PC-9 (cell line): ENCODE measurements around the gene BOD1. TPM values are rescaled to one million over a fixed set of nuclear protein-coding genes. Genes with fewer than 3 reads are reported as not detected.
A peak's percentile ranks its signal among the peaks of the same experiment; 100 is the strongest.

Experiments
- BruUV-seq: library from RNA; stranded (reverse); fragments of 400-500 nt; replicated peaks from 2 replicates; lab custom pipeline; 2021; lab: Mats Ljungman, UMichigan
- CTCF ChIA-PET: fragments of 300-600 bp; sonication (Branson Sonifier 250); formaldehyde crosslinking; loops from one replicate; lab custom pipeline; 2022; ENCODE audit warnings: antibody characterized with exemption; lab: Charles Lee
- POLR2A ChIA-PET: fragments of 300-600 bp; sonication (Branson Sonifier 250); formaldehyde crosslinking; loops from one replicate; lab custom pipeline; 2022; ENCODE audit warnings: antibody characterized with exemption; ENCODE audit not compliant: unreplicated experiment; lab: Charles Lee
- DNase-seq, 2 experiments: peaks; one replicate each; pipeline versions ENCODE4 v3.0.0 to v3.0.0-alpha.2; 2015 to 2022; ENCODE audit warnings: mixed read lengths in 1 of 2
- H2AFZ ChIP-seq: fragments of 200-600 bp; sonication (generic); 2 replicates; pipeline ENCODE4 v1.8.1; 2017; ENCODE audit warnings: antibody characterized with exemption
- H3F3A ChIP-seq: fragments of 200-600 bp; sonication (generic); 2 replicates; pipeline ENCODE4 v1.8.1; 2017; ENCODE audit warnings: antibody characterized with exemption, mild to moderate bottlenecking, low read depth; ENCODE audit not compliant: insufficient read depth
- H3K27ac ChIP-seq: fragments of 200-600 bp; sonication (generic); 2 replicates; pipeline ENCODE4 v1.6.1; 2016; ENCODE audit warnings: mixed run types
- H3K27me3 ChIP-seq: fragments of 200-600 bp; sonication (generic); 2 replicates; pipeline ENCODE4 v1.6.1; 2016; ENCODE audit warnings: low read depth, mixed run types; ENCODE audit not compliant: insufficient read depth
- H3K36me3 ChIP-seq: fragments of 200-600 bp; sonication (generic); 2 replicates; pipeline ENCODE4 v1.6.1; 2016; ENCODE audit warnings: low read depth, mixed run types
- H3K4me1 ChIP-seq: fragments of 200-600 bp; sonication (generic); replicated peaks from 2 replicates; pipeline ENCODE4 v1.6.1; 2016; ENCODE audit warnings: mixed run types; ENCODE audit not compliant: insufficient read depth
- H3K4me2 ChIP-seq: fragments of 200-600 bp; sonication (generic); 2 replicates; pipeline ENCODE4 v1.6.1; 2017; ENCODE audit warnings: mixed run types
- H3K4me3 ChIP-seq: fragments of 200-600 bp; sonication (generic); 2 replicates; pipeline ENCODE4 v1.6.1; 2016; ENCODE audit warnings: mixed run types
- H3K79me2 ChIP-seq: fragments of 200-600 bp; sonication (generic); 2 replicates; pipeline ENCODE4 v1.6.1; 2017; ENCODE audit warnings: low read depth, mixed run types
- H3K9me2 ChIP-seq: fragments of 200-600 bp; sonication (generic); 2 replicates; pipeline ENCODE4 v1.8.1; 2017; ENCODE audit warnings: mild to moderate bottlenecking; ENCODE audit not compliant: insufficient read depth
- H3K9me3 ChIP-seq: fragments of 200-600 bp; sonication (generic); 2 replicates; pipeline ENCODE4 v1.8.1; 2016; ENCODE audit warnings: low read depth; ENCODE audit not compliant: insufficient read depth
- H4K20me1 ChIP-seq: fragments of 200-600 bp; sonication (generic); 2 replicates; pipeline ENCODE4 v1.8.1; 2017; ENCODE audit not compliant: insufficient read depth
- EZH2 ChIP-seq: fragments of 200-600 bp; sonication (generic); IDR thresholded peaks from 2 replicates; pipeline ENCODE4 v1.8.0; 2017; ENCODE audit warnings: antibody characterized with exemption, low read depth
- intact Hi-C: fragments of 100-400 bp; cut with micrococcal nuclease; formaldehyde crosslinking; loops from one replicate; pipeline ENCODE4 v1.10.0; 2022; ENCODE audit not compliant: unreplicated experiment
- total RNA-seq: library from RNA; stranded (reverse); gene quantifications from 2 replicates; pipeline ENCODE4 v1.2.3, GENCODE V29; 2021
- TF ChIP-seq, protein P1 (sequence below): fragments of 200-600 bp; sonication (generic); conservative IDR thresholded peaks from 2 replicates; pipeline ENCODE4 v1.6.1; 2017; ENCODE audit warnings: mixed run types, antibody characterized with exemption, mild to moderate bottlenecking, moderate library complexity

Gene BOD1
- total RNA-seq, 1 experiment from 2014 or later: 73.2 TPM

DNA sequence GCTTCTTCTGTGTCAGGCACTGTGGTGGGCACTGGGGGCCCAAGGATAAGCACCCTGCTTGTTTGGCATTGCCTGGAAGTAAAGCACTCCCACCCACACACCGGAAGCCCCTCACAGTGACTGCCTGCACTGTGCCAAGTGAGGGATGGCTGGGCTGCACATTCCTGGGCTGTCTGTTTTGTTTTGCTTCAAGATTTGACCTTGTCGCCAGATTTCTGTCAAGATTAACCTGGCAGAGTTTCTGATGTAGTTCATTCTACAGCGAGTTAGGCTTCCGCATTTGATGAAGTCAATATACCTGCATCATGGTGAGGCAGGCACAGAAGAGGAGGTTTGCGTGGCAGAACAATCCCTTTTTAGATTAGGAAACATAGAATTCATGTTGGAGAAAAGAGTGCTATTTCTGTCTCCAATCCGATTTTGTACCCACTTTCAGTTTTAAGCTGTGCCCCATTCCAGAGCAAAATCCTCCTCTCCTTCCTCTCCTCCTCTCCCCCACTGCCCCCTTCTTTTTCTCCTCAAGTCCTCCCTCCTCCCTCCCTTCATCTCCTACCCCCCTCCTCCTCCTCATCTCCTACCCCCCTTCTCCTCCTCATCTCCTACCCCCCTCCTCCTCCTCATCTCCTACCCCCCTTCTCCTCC is 14.4 kb upstream of the BOD1 start:
- no peaks in the 10 kb centered on the region for H3K79me2 ChIP-seq
- intact Hi-C loops: no loop called here
- no peaks in the 10 kb centered on the region for H4K20me1 ChIP-seq
- DNase-seq: no peak
- H3K27me3 ChIP-seq: no peaks in the 10 kb centered on the region
- no TSS peak for BruUV-seq
- no peaks in the 10 kb centered on the region for H3F3A ChIP-seq
- H3K4me3 ChIP-seq: no peak overlapping the region
- no peaks in the 10 kb centered on the region for H3K9me3 ChIP-seq
- H3K36me3 ChIP-seq: no peaks in the 10 kb centered on the region
- H3K4me1 ChIP-seq: no peaks in the 10 kb centered on the region
- H3K4me2 ChIP-seq: no peak overlapping the region
- ChIA-PET CTCF (no interaction called here), POLR2A (interaction anchor here (0.6 kb wide), 1 partner anchor 340 kb away, joined by 6 read pairs; no protein-coding TSS in a partner anchor)
- H3K27ac ChIP-seq: no peak overlapping the region
- H3K9me2 ChIP-seq: no peaks in the 10 kb centered on the region
- TF ChIP-seq EZH2: no peak
- TF ChIP-seq, protein P1, sequence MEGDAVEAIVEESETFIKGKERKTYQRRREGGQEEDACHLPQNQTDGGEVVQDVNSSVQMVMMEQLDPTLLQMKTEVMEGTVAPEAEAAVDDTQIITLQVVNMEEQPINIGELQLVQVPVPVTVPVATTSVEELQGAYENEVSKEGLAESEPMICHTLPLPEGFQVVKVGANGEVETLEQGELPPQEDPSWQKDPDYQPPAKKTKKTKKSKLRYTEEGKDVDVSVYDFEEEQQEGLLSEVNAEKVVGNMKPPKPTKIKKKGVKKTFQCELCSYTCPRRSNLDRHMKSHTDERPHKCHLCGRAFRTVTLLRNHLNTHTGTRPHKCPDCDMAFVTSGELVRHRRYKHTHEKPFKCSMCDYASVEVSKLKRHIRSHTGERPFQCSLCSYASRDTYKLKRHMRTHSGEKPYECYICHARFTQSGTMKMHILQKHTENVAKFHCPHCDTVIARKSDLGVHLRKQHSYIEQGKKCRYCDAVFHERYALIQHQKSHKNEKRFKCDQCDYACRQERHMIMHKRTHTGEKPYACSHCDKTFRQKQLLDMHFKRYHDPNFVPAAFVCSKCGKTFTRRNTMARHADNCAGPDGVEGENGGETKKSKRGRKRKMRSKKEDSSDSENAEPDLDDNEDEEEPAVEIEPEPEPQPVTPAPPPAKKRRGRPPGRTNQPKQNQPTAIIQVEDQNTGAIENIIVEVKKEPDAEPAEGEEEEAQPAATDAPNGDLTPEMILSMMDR: no peak
- no peak overlapping the region for H2AFZ ChIP-seq

DNA sequence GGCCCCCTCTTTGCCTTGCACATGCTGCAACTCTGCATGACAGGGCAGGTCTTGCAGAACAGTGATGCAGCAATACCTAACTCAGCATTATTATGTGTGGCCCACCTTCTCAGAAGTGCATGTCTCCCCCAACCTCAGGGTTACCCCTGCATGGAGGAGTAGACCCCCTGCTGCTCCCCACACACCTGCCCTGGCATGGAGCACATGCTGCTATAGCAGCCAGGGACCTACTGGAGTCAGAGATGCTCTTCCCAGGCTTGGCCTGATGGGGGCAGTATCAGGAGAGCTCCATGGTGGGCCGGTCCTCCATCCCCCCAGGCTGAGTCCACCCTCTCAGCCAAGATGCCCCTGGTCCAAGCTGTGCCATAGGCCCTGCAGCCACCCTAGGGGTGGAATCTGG is 13.2 kb upstream of the BOD1 start:
- H3K36me3 ChIP-seq: no peaks in the 10 kb centered on the region
- H2AFZ ChIP-seq: no peak overlapping the region
- no peaks in the 10 kb centered on the region for H3K9me2 ChIP-seq
- TF ChIP-seq, protein P1: peak; percentile 46; the same call in 1 of the 2 replicates
- TF ChIP-seq EZH2: no peak
- no peaks in the 10 kb centered on the region for H3K79me2 ChIP-seq
- no peaks in the 10 kb centered on the region for H3K27me3 ChIP-seq
- no peak for DNase-seq
- H3K4me3 ChIP-seq: no peak overlapping the region
- no peaks in the 10 kb centered on the region for H3K9me3 ChIP-seq
- POLR2A ChIA-PET: no interaction called here
- CTCF ChIA-PET: no interaction called here
- H3K4me2 ChIP-seq: no peak overlapping the region
- no peaks in the 10 kb centered on the region for H4K20me1 ChIP-seq
- BruUV-seq: no TSS peak
- H3K27ac ChIP-seq: no peak overlapping the region
- no peaks in the 10 kb centered on the region for H3K4me1 ChIP-seq
- intact Hi-C loops: no loop called here
- H3F3A ChIP-seq: no peaks in the 10 kb centered on the region

DNA sequence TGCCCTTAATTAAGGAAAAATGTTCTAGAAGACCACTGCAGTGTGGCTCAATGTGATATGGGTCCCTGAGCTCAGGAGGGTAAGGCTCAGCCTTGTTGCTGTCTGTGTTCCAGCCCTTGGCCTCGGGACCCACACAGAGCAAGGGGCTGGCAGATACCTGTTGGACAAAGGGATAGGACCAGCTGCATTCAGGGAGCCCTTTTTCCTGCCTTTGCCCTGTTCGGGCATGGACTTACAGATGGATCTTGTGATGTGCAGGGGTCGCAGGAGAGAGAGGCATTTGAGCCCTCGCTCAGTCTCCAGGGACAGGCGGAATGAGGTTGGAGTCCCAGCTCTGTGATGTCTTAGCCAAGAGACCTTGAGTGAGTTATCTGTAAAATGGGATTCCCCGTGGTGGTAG is 12.1 kb upstream of the BOD1 start:
- no peak overlapping the region for H3K4me2 ChIP-seq
- ChIA-PET POLR2A (no interaction called here), CTCF (no interaction called here)
- H3K27ac ChIP-seq: no peak overlapping the region
- DNase-seq: no peak
- H3K9me2 ChIP-seq: no peaks in the 10 kb centered on the region
- H3K36me3 ChIP-seq: no peaks in the 10 kb centered on the region
- no peaks in the 10 kb centered on the region for H3K4me1 ChIP-seq
- no peaks in the 10 kb centered on the region for H3F3A ChIP-seq
- H3K27me3 ChIP-seq: no peaks in the 10 kb centered on the region
- no peaks in the 10 kb centered on the region for H3K9me3 ChIP-seq
- H2AFZ ChIP-seq: no peak overlapping the region
- no peaks in the 10 kb centered on the region for H4K20me1 ChIP-seq
- intact Hi-C loops: no loop called here
- no peak overlapping the region for H3K4me3 ChIP-seq
- no peaks in the 10 kb centered on the region for H3K79me2 ChIP-seq
- no TSS peak for BruUV-seq
- no peak for TF ChIP-seq EZH2
- TF ChIP-seq, protein P1: no peak
